GM23338 (cell line): ENCODE results near the gene TGFB1. TPM values are rescaled to one million over a fixed set of nuclear protein-coding genes. Genes with fewer than 3 reads are reported as not detected.
A peak's percentile ranks its signal among the peaks of the same experiment; 100 is the strongest.

Experiments used
- ATAC-seq: fragments of 200-7000 bp; cut with Tn5 transposase; 3 replicates; pipeline ENCODE4 v1.9.1; 2020
- DNase-seq: peaks from one replicate; pipeline ENCODE4 v3.0.0-alpha.2; 2015; ENCODE audit warnings: low spot score
- H2AFZ ChIP-seq: fragments of 200-600 bp; sonication (generic); 2 replicates; pipeline ENCODE4 v1.8.0; 2016; ENCODE audit warnings: antibody characterized with exemption, mild to moderate bottlenecking, moderate library complexity
- H3F3A ChIP-seq: fragments of 200-600 bp; sonication (generic); replicated peaks from 2 replicates; pipeline ENCODE4 v1.8.0; 2017; ENCODE audit warnings: antibody characterized with exemption, mixed run types, low read depth
- H3K27ac ChIP-seq: fragments of 200-600 bp; sonication (generic); 2 replicates; pipeline ENCODE4 v1.6.1; 2016; ENCODE audit warnings: low read depth
- H3K27me3 ChIP-seq: fragments of 200-600 bp; sonication (generic); 2 replicates; pipeline ENCODE4 v1.8.0; 2016; ENCODE audit warnings: mild to moderate bottlenecking, mixed run types, moderate library complexity; ENCODE audit not compliant: insufficient read depth
- H3K36me3 ChIP-seq: fragments of 200-600 bp; sonication (generic); 2 replicates; pipeline ENCODE4 v1.8.0; 2016; ENCODE audit warnings: mild to moderate bottlenecking; ENCODE audit not compliant: insufficient read depth
- H3K4me1 ChIP-seq: fragments of 200-600 bp; sonication (generic); 2 replicates; pipeline ENCODE4 v1.8.0; 2016; ENCODE audit warnings: mild to moderate bottlenecking, moderate library complexity; ENCODE audit not compliant: insufficient read depth
- H3K4me2 ChIP-seq: fragments of 200-600 bp; sonication (generic); 2 replicates; pipeline ENCODE4 v1.7.1; 2017; ENCODE audit warnings: mixed run types
- H3K4me3 ChIP-seq: fragments of 200-600 bp; sonication (generic); 2 replicates; pipeline ENCODE4 v1.6.1; 2016; ENCODE audit warnings: mixed run types
- H3K79me2 ChIP-seq: fragments of 200-600 bp; sonication (generic); replicated peaks from 2 replicates; pipeline ENCODE4 v1.8.0; 2017; ENCODE audit warnings: mild to moderate bottlenecking; ENCODE audit not compliant: insufficient read depth
- H3K9me2 ChIP-seq: fragments of 200-600 bp; sonication (generic); 2 replicates; pipeline ENCODE4 v1.8.0; 2017; ENCODE audit not compliant: insufficient read depth
- H4K20me1 ChIP-seq: fragments of 200-600 bp; sonication (generic); replicated peaks from 2 replicates; pipeline ENCODE4 v1.8.0; 2017; ENCODE audit warnings: mild to moderate bottlenecking; ENCODE audit not compliant: insufficient read depth
- H3K27ac Mint-ChIP-seq: 2 replicates; pipeline ENCODE4 v1.8.0; 2020; ENCODE audit warnings: inconsistent platforms, mild to moderate bottlenecking, moderate library complexity, mixed read lengths
- H3K27me3 Mint-ChIP-seq: 3 replicates; pipeline ENCODE4 v1.8.0; 2022; ENCODE audit warnings: low read depth, mild to moderate bottlenecking, moderate library complexity, mixed read lengths, inconsistent platforms; ENCODE audit not compliant: insufficient read depth, poor library complexity
- H3K36me3 Mint-ChIP-seq: 3 replicates; pipeline ENCODE4 v1.8.0; 2021; ENCODE audit warnings: low read depth, mild to moderate bottlenecking, inconsistent platforms, moderate library complexity, mixed read lengths
- H3K4me1 Mint-ChIP-seq: 3 replicates; pipeline ENCODE4 v1.8.0; 2020; ENCODE audit warnings: mild to moderate bottlenecking, inconsistent platforms, mixed read lengths
- H3K4me3 Mint-ChIP-seq: 3 replicates; pipeline ENCODE4 v1.8.0; 2021; ENCODE audit warnings: moderate library complexity, mild to moderate bottlenecking, inconsistent platforms, mixed read lengths
- H3K9me3 Mint-ChIP-seq: 3 replicates; pipeline ENCODE4 v1.8.0; 2020; ENCODE audit warnings: moderate library complexity, mild to moderate bottlenecking, inconsistent platforms, mixed read lengths
- CREB1 ChIP-seq: fragments of 250-450 bp; sonication (Bioruptor Pico); IDR thresholded peaks from 2 replicates; pipeline ENCODE4 v1.5.0; 2020; ENCODE audit warnings: low read depth, mild to moderate bottlenecking, moderate library complexity
- CTCF ChIP-seq, 2 experiments: fragments of 200-600 bp in 1 of 2; sonication (generic) in 1 of 2; conservative IDR thresholded peaks; 2 replicates each; pipeline versions ENCODE4 v1.5.1 to v1.6.1; 2016 to 2017; ENCODE audit warnings: antibody characterized with exemption in 2 of 2, low read depth in 2 of 2, mild to moderate bottlenecking in 2 of 2, moderate library complexity in 1 of 2
- EZH2 ChIP-seq: fragments of 200-600 bp; sonication (generic); IDR thresholded peaks from one replicate; pipeline ENCODE4 v1.8.0; 2017; ENCODE audit warnings: antibody characterized with exemption, mild to moderate bottlenecking, low read depth; ENCODE audit not compliant: unreplicated experiment
- EZH2phosphoT487 ChIP-seq: fragments of 200-600 bp; sonication (generic); IDR thresholded peaks from one replicate; pipeline ENCODE4 v1.8.1; 2018; ENCODE audit warnings: antibody characterized with exemption; ENCODE audit not compliant: unreplicated experiment
- JUNB ChIP-seq: IDR thresholded peaks from one replicate; pipeline ENCODE4 v1.6.1; 2016; ENCODE audit warnings: antibody characterized with exemption; ENCODE audit not compliant: unreplicated experiment
- POLR2AphosphoS5 ChIP-seq: IDR thresholded peaks from 2 replicates; pipeline ENCODE4 v1.6.1; 2016; ENCODE audit warnings: antibody characterized with exemption, low read depth
- ZNF114 ChIP-seq: fragments of 250-450 bp; sonication (Bioruptor Pico); IDR thresholded peaks from 2 replicates; pipeline ENCODE4 v1.5.0; 2020; ENCODE audit warnings: mild to moderate bottlenecking, moderate library complexity
- polyA plus RNA-seq: library from polyadenylated mRNA; unstranded; fragments of >200 nt; fragmentation: Nextera tagmentation; extraction: Ambion mirVana; gene quantifications from 2 replicates; pipeline ENCODE4 v1.2.1, GENCODE V29; 2016
- total RNA-seq: library from RNA; depleted of rRNA; stranded (reverse); fragments of >200 nt; shearing (Covaris generic); gene quantifications from 2 replicates; pipeline ENCODE4 v1.2.3, GENCODE V29; 2014

Gene TGFB1
- total and polyA plus RNA-seq, 2 experiments from 2014 or later, result 0.99 to 7.9 TPM

GRCh38 chr19:41324921-41325639 lies 28.6 kb downstream of the TGFB1 start:
- H2AFZ ChIP-seq, result no peak overlapping the region
- H3K9me2 ChIP-seq, result no peaks in the 10 kb centered on the region
- H3K36me3 Mint-ChIP-seq, result peaks cover 15% of the 10 kb centered on the region
- H3F3A ChIP-seq, result peaks cover 27% of the 10 kb centered on the region
- H3K4me3 Mint-ChIP-seq, result peak overlapping the region; percentile 77
- no peak for TF ChIP-seq EZH2phosphoT487
- 0 out of 2 replicates have a peak, but pooled peaks have one; percentile 15 for TF ChIP-seq POLR2AphosphoS5
- H3K27ac ChIP-seq, result 0 out of 2 replicates have a peak overlapping the region, but pooled peaks have one; percentile 65
- peak overlapping the region; percentile 89; the same call in 1 of the 2 replicates for H3K27ac Mint-ChIP-seq
- H3K9me3 Mint-ChIP-seq, result peaks cover 3% of the 10 kb centered on the region; the same call in 2 of the 3 replicates
- H3K4me1 Mint-ChIP-seq, result peaks cover 62% of the 10 kb centered on the region
- H3K27me3 Mint-ChIP-seq, result peaks cover 39% of the 10 kb centered on the region
- peak overlapping the region; percentile 90 for H3K4me2 ChIP-seq
- DNase-seq (peak; percentile 79), ATAC-seq (peak; percentile 43)
- H3K79me2 ChIP-seq, result no peaks in the 10 kb centered on the region
- H4K20me1 ChIP-seq, result no peaks in the 10 kb centered on the region; the same call in 1 of the 2 replicates
- H3K27me3 ChIP-seq, result no peaks in the 10 kb centered on the region
- no peaks in the 10 kb centered on the region for H3K36me3 ChIP-seq
- H3K4me3 ChIP-seq, result peak overlapping the region; percentile 71
- H3K4me1 ChIP-seq, result peaks cover 52% of the 10 kb centered on the region

DNA sequence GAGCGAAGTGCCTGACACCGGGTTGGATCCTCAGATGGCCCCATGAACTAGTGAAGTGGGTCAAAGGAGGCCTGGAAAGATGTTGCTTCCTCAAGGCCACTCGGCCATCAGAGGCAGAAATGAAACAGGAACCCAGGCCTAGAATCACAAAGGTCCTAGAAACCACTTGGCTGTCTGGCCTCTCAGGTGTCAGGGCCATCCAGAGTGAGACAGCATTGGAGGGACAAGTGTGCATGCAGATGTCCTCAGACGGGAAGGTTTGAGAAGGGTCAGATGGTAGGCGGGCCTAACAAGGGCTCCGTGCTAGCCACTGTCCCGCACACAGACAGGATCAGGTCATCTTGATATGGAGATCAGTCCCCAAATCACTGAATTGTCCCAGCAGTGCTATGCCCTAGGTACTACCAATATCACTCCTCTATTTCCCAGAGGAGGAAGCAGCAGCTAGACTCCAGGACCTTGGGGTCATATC lies 29.5 kb downstream of the TGFB1 start:
- Histone ChIP-seq H3K4me2 (peak overlapping the region; percentile 90), H3F3A (peaks cover 27% of the 10 kb centered on the region), H3K27ac (peak overlapping the region; percentile 65; the same call in 1 of the 2 replicates), H3K4me1 (peaks cover 52% of the 10 kb centered on the region), H3K36me3 (no peaks in the 10 kb centered on the region), H3K4me3 (peak overlapping the region; percentile 71; the same call in 1 of the 2 replicates), H3K27me3 (no peaks in the 10 kb centered on the region), H4K20me1 (no peaks in the 10 kb centered on the region; the same call in 1 of the 2 replicates), H2AFZ (no peak overlapping the region), H3K79me2 (no peaks in the 10 kb centered on the region), H3K9me2 (no peaks in the 10 kb centered on the region)
- TF ChIP-seq EZH2, result no peak
- TF ChIP-seq EZH2phosphoT487, result no peak
- no peak for TF ChIP-seq JUNB
- no peak for TF ChIP-seq CTCF (conservative IDR thresholded peaks at IDR 0.05; ENCODE audit: low read depth in 2 of 2)
- TF ChIP-seq ZNF114, result no peak
- TF ChIP-seq POLR2AphosphoS5, result no peak
- TF ChIP-seq CREB1, result no peak
- H3K27me3 Mint-ChIP-seq, result peaks cover 39% of the 10 kb centered on the region
- DNase-seq (no peak), ATAC-seq (no peak)
- H3K4me1 Mint-ChIP-seq, result peaks cover 62% of the 10 kb centered on the region
- peaks cover 22% of the 10 kb centered on the region for H3K36me3 Mint-ChIP-seq
- peak overlapping the region; percentile 77 for H3K4me3 Mint-ChIP-seq
- peak overlapping the region; percentile 89 for H3K27ac Mint-ChIP-seq
- peaks cover 3% of the 10 kb centered on the region; the same call in 2 of the 3 replicates for H3K9me3 Mint-ChIP-seq
